ENCODE data around the gene SCAPER.

- TF ChIP-seq, protein P1, sequence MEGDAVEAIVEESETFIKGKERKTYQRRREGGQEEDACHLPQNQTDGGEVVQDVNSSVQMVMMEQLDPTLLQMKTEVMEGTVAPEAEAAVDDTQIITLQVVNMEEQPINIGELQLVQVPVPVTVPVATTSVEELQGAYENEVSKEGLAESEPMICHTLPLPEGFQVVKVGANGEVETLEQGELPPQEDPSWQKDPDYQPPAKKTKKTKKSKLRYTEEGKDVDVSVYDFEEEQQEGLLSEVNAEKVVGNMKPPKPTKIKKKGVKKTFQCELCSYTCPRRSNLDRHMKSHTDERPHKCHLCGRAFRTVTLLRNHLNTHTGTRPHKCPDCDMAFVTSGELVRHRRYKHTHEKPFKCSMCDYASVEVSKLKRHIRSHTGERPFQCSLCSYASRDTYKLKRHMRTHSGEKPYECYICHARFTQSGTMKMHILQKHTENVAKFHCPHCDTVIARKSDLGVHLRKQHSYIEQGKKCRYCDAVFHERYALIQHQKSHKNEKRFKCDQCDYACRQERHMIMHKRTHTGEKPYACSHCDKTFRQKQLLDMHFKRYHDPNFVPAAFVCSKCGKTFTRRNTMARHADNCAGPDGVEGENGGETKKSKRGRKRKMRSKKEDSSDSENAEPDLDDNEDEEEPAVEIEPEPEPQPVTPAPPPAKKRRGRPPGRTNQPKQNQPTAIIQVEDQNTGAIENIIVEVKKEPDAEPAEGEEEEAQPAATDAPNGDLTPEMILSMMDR (conservative IDR thresholded peaks at IDR 0.05; ENCODE audit: low read depth, low read length) = no peak
- TF ChIP-seq POLR2A (IDR thresholded peaks at IDR 0.05; ENCODE audit: low read depth, low read length) (no peak), ELK1 (IDR thresholded peaks at IDR 0.05; ENCODE audit: borderline replicate concordance, low read depth, low read length) (no peak)
These were observed 412.6 kb downstream of the SCAPER start for GRCh38 chr15:76492538-76492937.
